HG03280 (cell line): ENCODE results near the gene DRC3.

Source experiments
- ATAC-seq: cut with Tn5 transposase; IDR thresholded peaks from one replicate; pipeline ENCODE4 v1.9.1; 2021; ENCODE audit warnings: mild to moderate bottlenecking, moderate library complexity; ENCODE audit not compliant: unreplicated experiment

The DRC3 gene

DNA sequence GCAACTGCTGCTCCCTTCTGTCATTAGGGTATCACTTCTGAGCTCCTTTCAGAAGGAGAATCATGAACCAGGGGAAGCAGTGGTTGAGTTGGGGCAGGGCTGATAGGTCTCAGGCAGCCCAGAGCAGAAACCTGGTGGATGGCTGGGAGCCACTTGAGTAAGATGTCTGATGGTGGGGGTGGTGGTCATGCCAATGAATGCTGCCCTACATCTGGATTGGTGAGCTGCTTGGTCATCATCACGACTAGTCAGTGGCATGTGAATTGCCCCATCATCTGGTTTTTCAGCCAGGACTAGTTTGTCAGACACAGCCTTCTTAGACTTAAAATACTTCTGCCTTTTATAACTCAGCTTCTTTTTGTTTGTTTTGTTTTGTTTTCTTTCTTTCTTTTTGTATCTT lies 69.1 kb downstream of the DRC3 start:
- ATAC-seq = no peak

DNA sequence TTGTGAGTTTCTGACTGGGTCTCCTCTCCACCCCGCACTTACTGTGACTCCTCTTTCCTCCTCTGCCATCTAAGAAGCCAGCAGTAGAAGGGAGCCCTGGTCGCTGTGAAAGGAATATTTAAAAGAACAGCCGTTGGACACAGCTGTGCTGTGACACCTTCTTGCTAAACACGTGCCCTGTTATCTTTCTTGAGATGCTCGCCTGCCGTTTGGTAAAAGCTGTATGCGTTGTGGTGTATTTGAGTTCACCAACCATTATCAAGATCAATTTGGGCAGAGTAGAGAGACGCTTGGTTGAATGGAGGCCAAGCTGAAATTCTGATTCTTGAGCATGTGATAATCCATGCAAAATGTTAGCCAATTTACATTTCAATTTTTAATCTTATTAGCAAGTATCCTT lies 70.3 kb downstream of the DRC3 start:
- ATAC-seq = no peak

DNA sequence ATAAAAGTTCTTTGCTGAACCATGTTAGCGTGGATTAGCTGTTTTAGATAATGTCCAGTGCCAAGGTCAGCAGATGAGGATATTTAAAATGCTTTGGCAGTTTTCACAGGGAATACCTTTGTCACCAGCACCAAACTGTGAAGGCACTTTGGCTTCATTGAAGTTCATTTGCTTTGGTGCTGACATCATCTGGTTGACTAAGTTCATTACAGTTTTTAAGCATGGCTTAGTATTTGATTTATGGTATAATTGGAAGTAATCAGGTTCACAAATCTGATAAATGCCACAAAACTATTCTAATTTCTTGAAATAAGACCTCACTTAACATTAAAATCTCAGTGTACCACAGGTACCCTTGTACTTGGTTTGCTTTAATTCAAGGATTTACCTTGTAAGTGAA lies 70.8 kb downstream of the DRC3 start:
- no peak for ATAC-seq

DNA sequence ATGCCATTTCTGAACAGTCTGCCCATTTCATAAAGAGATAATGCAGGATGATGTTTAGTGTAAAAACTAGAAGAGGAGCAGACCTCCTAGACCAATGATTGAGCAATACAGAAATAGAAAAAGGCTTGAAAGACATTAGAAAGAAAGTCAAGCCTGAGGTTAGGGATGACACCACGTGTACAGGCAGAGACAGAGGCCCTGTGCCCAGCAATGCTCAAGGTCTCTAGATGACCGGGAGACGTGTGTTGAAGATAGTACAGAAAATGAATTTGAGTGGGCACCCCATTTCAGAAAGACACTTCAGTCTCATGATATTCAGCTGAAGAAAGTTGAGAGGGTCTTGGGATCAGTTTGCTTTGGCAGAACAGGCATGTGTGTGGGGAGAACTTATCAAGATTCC lies 71.9 kb downstream of the DRC3 start:
- no peak for ATAC-seq

DNA sequence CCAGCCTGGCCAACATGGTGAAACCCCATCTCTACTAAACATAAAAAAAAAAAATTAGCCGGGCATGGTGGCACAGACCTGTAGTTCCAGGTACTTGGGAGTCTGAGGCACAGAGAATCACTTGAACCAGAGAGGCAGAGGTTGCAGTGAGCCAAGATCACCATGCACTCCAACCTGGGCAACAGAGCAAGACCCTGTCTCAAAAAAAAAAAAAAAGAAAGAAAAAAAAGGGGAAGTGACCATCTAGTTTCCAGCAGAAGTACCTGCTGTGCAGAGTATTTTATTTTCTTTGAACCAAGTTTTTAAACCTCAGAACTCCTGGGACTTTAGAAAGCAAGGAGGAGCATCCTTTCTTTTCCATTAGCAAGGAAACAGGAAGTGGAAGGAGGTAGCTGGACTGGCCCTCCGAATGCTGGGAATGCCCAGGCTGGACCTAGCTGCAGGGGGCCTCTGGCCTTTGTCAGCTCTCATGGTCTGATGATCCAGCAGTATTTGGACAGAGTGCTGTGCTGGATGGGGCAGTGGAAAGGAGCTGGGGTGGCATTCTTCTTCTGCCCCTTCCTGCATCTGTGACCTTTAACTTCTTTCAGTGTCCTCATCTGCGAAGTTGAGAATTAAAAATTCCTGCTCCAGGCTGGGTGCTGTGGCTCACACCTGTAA lies 73.2 kb downstream of the DRC3 start:
- no peak for ATAC-seq

DNA sequence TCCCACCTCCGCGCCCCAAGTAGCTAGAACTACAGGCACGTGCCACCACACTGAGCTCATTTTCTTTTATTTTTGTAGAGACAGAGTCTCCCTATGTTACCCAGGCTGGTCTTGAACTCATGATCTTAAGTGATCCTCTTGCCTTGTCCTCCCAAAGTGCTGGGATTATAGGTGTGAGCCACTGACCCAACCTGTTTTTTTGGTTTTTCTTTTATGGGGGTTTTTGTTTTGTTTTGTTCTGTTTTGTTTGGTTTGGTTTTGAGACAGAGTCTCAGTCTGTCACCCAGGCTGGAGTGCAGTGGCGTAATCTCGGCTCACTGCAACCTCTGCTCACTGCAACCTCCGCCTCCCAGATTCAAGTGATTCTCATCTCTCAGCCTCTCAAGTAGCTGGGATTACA lies 82.9 kb downstream of the DRC3 start:
- ATAC-seq = no peak

DNA sequence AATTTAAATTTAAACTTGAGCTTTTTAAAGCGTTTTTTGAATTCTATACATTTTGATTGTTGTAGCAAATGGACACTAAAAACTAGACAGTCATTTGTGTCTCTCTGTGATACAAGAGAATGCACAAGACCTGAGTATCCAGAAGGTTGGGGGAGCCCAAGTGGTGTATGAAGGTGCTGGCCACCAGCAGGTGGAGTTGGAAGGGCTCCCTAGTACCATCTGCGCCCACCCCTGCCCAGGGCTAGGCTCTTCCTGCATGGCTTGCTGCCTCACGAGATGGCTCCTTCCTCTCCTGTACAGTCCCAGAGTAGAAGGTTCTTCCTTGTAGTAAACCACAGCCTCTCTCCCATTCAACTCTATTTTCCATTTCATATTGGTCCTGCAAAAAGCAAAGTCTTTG lies 83.6 kb downstream of the DRC3 start:
- ATAC-seq = no peak

DNA sequence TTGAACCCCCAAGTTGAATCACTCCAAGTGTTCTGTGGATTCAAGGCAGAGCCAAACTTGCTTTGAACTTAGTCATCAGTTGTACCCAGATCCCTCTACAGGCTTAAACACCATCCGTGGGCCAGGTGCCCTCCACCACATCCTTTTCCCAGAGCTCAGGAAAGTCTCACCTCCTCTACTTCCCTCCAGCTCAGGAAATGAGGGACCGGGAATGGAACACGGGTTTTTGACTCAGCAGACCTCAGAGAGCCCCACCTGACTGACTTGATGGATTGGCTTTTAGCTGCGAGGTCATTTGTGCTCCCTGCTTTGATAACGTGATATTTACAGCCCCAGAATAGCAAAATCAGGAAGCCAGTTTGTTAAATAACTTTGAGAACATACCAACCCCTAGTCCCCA lies 86.6 kb downstream of the DRC3 start:
- no peak for ATAC-seq

DNA sequence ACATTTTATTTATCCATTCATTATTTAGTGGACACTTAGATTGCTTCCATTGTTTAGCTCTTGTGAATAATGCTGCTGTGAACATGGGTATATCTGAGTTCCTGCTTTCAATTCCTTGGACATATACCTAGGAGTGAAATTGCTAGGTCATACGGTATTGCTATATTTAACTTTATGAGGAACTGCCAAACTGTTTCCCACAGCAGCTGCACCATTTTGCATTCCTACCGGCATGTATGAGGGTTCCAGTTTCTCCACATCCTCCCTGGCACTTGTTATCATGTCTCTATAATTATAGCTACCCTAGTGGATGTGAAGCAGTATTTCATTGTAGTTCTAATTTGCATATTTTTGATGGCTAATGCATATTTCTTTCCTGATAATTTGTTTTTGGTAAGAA lies 91.4 kb downstream of the DRC3 start:
- ATAC-seq = no peak

DNA sequence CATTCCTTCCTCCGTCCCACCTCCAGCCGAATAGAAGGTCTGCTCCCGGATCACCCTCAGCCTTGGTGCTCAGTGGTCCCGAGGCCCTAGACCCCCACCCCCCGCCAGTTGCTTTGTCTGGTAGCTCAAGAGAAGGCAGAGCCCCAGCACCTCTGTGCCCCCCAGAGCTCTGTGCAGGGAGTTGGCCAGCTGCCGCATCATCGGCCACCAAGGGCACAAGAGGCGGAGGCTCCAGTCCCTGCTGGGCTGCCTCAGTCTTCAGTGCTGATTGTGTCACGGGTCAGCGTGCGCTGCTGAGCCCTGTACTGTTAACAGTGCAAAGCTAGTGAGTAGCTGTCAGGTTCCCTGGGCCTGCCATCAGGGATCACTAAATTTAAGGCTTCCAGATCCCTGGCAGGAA lies 92.9 kb downstream of the DRC3 start:
- no peak for ATAC-seq
